NT2/D1 (cell line): ENCODE results near the gene ADD2.

Experiments
- YY1 ChIP-seq: IDR thresholded peaks from 2 replicates; pipeline ENCODE4 v1.6.1; 2011; ENCODE audit not compliant: insufficient read length, insufficient read depth
- ZNF274 ChIP-seq: IDR thresholded peaks from 2 replicates; pipeline ENCODE4 v1.6.1; 2011; ENCODE audit warnings: mild to moderate bottlenecking, low read depth, low read length

GRCh38 chr2:70648961-70649360 lies 119.0 kb downstream of the ADD2 start:
- TF ChIP-seq ZNF274 (no peak), YY1 (no peak)
